HCEC 1CT (cell line): Measurements from ENCODE around the gene RPLP2.
A peak's percentile ranks its signal among the peaks of the same experiment; 100 is the strongest.

Experiments used
- DNase-seq: peaks from one replicate; pipeline ENCODE4 v3.0.0-alpha.2; 2017

Gene RPLP2

GRCh38 chr11:808427-809286, 1.1 kb upstream of the RPLP2 start:
- DNase-seq: peak; percentile 0

GRCh38 chr11:810040-810567, 337 bp downstream of the RPLP2 start:
- DNase-seq: peak; percentile 0

- DNase-seq: peak; percentile 4
These were observed 1.9 kb downstream of the RPLP2 start for GRCh38 chr11:811446-812245.

- DNase-seq: peak; percentile 0
These were observed 2.6 kb downstream of the RPLP2 start for GRCh38 chr11:812390-812789.

GRCh38 chr11:813072-813455, 3.3 kb downstream of the RPLP2 start:
- DNase-seq: no peak

GRCh38 chr11:813456-814096, 3.8 kb downstream of the RPLP2 start:
- peak; percentile 3 for DNase-seq

- DNase-seq: no peak
These were observed 6.1 kb downstream of the RPLP2 start for GRCh38 chr11:815675-816432.

GRCh38 chr11:816433-816779, 6.6 kb downstream of the RPLP2 start:
- no peak for DNase-seq

GRCh38 chr11:818396-819128, 8.8 kb downstream of the RPLP2 start, which contains the start of gene PNPLA2:
Gene PNPLA2, plus strand, starts transcription at chr11:818914. Its CDS starts 805 bp downstream, at chr11:819719.
- DNase-seq: peak; percentile 78

GRCh38 chr11:819129-819931, 9.6 kb downstream of the RPLP2 start:
- peak; percentile 88 for DNase-seq

GRCh38 chr11:819943-820649, 10.3 kb downstream of the RPLP2 start:
- DNase-seq: peak; percentile 51

- DNase-seq: peak; percentile 54
These were observed 11.1 kb downstream of the RPLP2 start for GRCh38 chr11:820655-821511.

- no peak for DNase-seq
These were observed 12.0 kb downstream of the RPLP2 start for GRCh38 chr11:821512-822371.

GRCh38 chr11:823441-824291, 13.9 kb downstream of the RPLP2 start:
- no peak for DNase-seq

- no peak for DNase-seq
These were observed 14.6 kb downstream of the RPLP2 start for GRCh38 chr11:824292-824880.

- no peak for DNase-seq
These were observed 15.2 kb downstream of the RPLP2 start for GRCh38 chr11:824942-825341.
